Posterior cingulate gyrus (tissue), 11 donors: ENCODE measurements around the gene YES1.
A peak's percentile ranks its signal among the peaks of the same experiment; 100 is the strongest.
"Not testable (repeated sequence)": the region's sequence is repeated elsewhere in the genome, so short reads cannot be mapped to it uniquely, and the experiment has no call there.

Source experiments
- DNase-seq, 10 donors: peaks; one replicate each; pipeline versions ENCODE4 v3.0.0 to v3.0.0-alpha.2; 2020 to 2021; ENCODE audit warnings: mixed read lengths in 3 of 10
- intact Hi-C: fragments of 100-400 bp; cut with DNase I; formaldehyde crosslinking; loops from one replicate; pipeline ENCODE4 v1.15.1; 2023

Gene YES1

GRCh38 chr18:697012-697411, 115.0 kb downstream of the YES1 start:
- intact Hi-C loops, result no loop called here
- no peak for DNase-seq

- DNase-seq, result no peak
- intact Hi-C loops, result no loop called here
Measured at GRCh38 chr18:693466-694187, 118.4 kb downstream of the YES1 start.

- no peak for DNase-seq
- intact Hi-C loops, result no loop called here
Measured at GRCh38 chr18:692824-693223, 119.2 kb downstream of the YES1 start.

- DNase-seq, result no peak
- intact Hi-C loops, result no loop called here
Measured at GRCh38 chr18:688323-688722, 123.7 kb downstream of the YES1 start.

- intact Hi-C loops, result no loop called here
- peak in 1 of 10 donors; percentile 77 for DNase-seq
Measured at GRCh38 chr18:686339-687111, 125.5 kb downstream of the YES1 start.

- intact Hi-C loops, result no loop called here
- DNase-seq, result no peak
Measured at GRCh38 chr18:685438-685837, 126.6 kb downstream of the YES1 start.

GRCh38 chr18:683531-683930, 128.5 kb downstream of the YES1 start:
- DNase-seq, result no peak
- intact Hi-C loops, result no loop called here

GRCh38 chr18:682833-683232, 129.2 kb downstream of the YES1 start:
- intact Hi-C loops, result no loop called here
- DNase-seq, result no peak

- intact Hi-C loops, DNase-seq: not testable (repeated sequence)
Measured at GRCh38 chr18:682416-682815, 129.6 kb downstream of the YES1 start.

GRCh38 chr18:681985-682384, 130.1 kb downstream of the YES1 start:
- no peak for DNase-seq
- intact Hi-C loops, result no loop called here

- intact Hi-C loops, result no loop called here
- peak in 4 of 10 donors; percentile 34 to 86 (median 58) for DNase-seq
Measured at GRCh38 chr18:680392-680791, 131.7 kb downstream of the YES1 start.

GRCh38 chr18:679516-679915, 132.5 kb downstream of the YES1 start:
- DNase-seq, result no peak
- intact Hi-C loops, result no loop called here

GRCh38 chr18:678482-679182, 133.4 kb downstream of the YES1 start:
- intact Hi-C loops, result no loop called here

GRCh38 chr18:677951-678381, 134.1 kb downstream of the YES1 start:
- intact Hi-C loops, result no loop called here
- DNase-seq, result peak in 3 of 10 donors; percentile 34 to 85 (median 34)

More at GRCh38 chr18:678482-679182, 133.4 kb downstream of the YES1 start:
- no peak for DNase-seq

- intact Hi-C loops, result no loop called here
Measured at GRCh38 chr18:677145-677544, 134.9 kb downstream of the YES1 start.

GRCh38 chr18:676736-677135, 135.3 kb downstream of the YES1 start:
- DNase-seq, result no peak
- intact Hi-C loops, result no loop called here

More at GRCh38 chr18:677145-677544, 134.9 kb downstream of the YES1 start:
- no peak for DNase-seq

GRCh38 chr18:676069-676468, 136.0 kb downstream of the YES1 start:
- intact Hi-C loops, result no loop called here
- DNase-seq, result no peak

- no peak for DNase-seq
- intact Hi-C loops, result no loop called here
Measured at GRCh38 chr18:675307-675706, 136.7 kb downstream of the YES1 start.

- intact Hi-C loops, result no loop called here
- DNase-seq, result no peak
Measured at GRCh38 chr18:673769-674168, 138.3 kb downstream of the YES1 start.

GRCh38 chr18:673317-673716, 138.7 kb downstream of the YES1 start:
- no peak for DNase-seq
- intact Hi-C loops, result no loop called here
